ENCODE results near the gene AGO3.

GRCh38 chr1:36116901-36117300, 186.0 kb downstream of the AGO3 start:
- TF ChIP-seq CTCF (conservative IDR thresholded peaks at IDR 0.05) (no peak), ZFX (IDR thresholded peaks at IDR 0.05) (no peak)
